Measurements from ENCODE around the gene PNKD. TPM values are rescaled to one million over a fixed set of nuclear protein-coding genes. Genes with fewer than 3 reads are reported as not detected.

The PNKD gene
- total RNA-seq, 4 donors from 2014 or later = 63.9 to 690 (median 70.4) TPM

- Histone ChIP-seq H3K4me1 (peaks cover 0 to 20% (median 11%) of the 10 kb centered on the region in 4 donors), H3K9me3 (no peaks in the 10 kb centered on the region), H3K27me3 (no peaks in the 10 kb centered on the region), H3K36me3 (no peaks in the 10 kb centered on the region), H3K4me3 (no peak overlapping the region), H3K27ac (no peak overlapping the region)
- TF ChIP-seq CTCF (IDR thresholded peaks at IDR 0.05) (no peak), POLR2A (IDR thresholded peaks at IDR 0.05) (no peak)
- no peak for DNase-seq
Observed at GRCh38 chr2:218296847-218297246, 26.5 kb downstream of the PNKD start.

- no peaks in the 10 kb centered on the region for H3K36me3 ChIP-seq
- no peaks in the 10 kb centered on the region for H3K27me3 ChIP-seq
- H3K4me3 ChIP-seq = no peak overlapping the region
- peaks cover 0 to 20% (median 11%) of the 10 kb centered on the region in 4 donors for H3K4me1 ChIP-seq
- no peaks in the 10 kb centered on the region for H3K9me3 ChIP-seq
- peak overlapping the region in 1 of 4 donors; percentile 48 for H3K27ac ChIP-seq
- no peak for DNase-seq
- TF ChIP-seq CTCF (IDR thresholded peaks at IDR 0.05) = no peak
- no peak for TF ChIP-seq POLR2A (IDR thresholded peaks at IDR 0.05)
Observed at GRCh38 chr2:218298314-218298875, 28.1 kb downstream of the PNKD start.

GRCh38 chr2:218300141-218300540 is 29.8 kb downstream of the PNKD start:
- H3K27me3 ChIP-seq = no peaks in the 10 kb centered on the region
- no peak for DNase-seq
- H3K9me3 ChIP-seq = no peaks in the 10 kb centered on the region
- peaks cover 0 to 4% (median 0%) of the 10 kb centered on the region in 4 donors for H3K4me1 ChIP-seq
- no peak overlapping the region for H3K4me3 ChIP-seq
- TF ChIP-seq POLR2A (IDR thresholded peaks at IDR 0.05) = no peak
- TF ChIP-seq CTCF (IDR thresholded peaks at IDR 0.05) = no peak
- no peak overlapping the region for H3K27ac ChIP-seq
- no peaks in the 10 kb centered on the region for H3K36me3 ChIP-seq

GRCh38 chr2:218301176-218301819 is 31.0 kb downstream of the PNKD start:
- H3K27ac ChIP-seq = no peak overlapping the region

GRCh38 chr2:218305383-218305782 is 35.1 kb downstream of the PNKD start:
- Histone ChIP-seq H3K27ac (no peak overlapping the region), H3K4me1 (no peaks in the 10 kb centered on the region), H3K36me3 (no peaks in the 10 kb centered on the region), H3K4me3 (no peak overlapping the region), H3K9me3 (no peaks in the 10 kb centered on the region), H3K27me3 (no peaks in the 10 kb centered on the region)
- TF ChIP-seq CTCF (IDR thresholded peaks at IDR 0.05) = no peak
- TF ChIP-seq POLR2A (IDR thresholded peaks at IDR 0.05) = no peak
- no peak for DNase-seq

More at GRCh38 chr2:218301176-218301819, 31.0 kb downstream of the PNKD start:
- no peaks in the 10 kb centered on the region for H3K36me3 ChIP-seq
- H3K27me3 ChIP-seq = no peaks in the 10 kb centered on the region
- TF ChIP-seq POLR2A (IDR thresholded peaks at IDR 0.05) (no peak), CTCF (IDR thresholded peaks at IDR 0.05) (peak; percentile 98 to 99 (median 98))
- H3K9me3 ChIP-seq = no peaks in the 10 kb centered on the region
- H3K4me1 ChIP-seq = no peaks in the 10 kb centered on the region
- DNase-seq = peak; percentile 78 to 96 (median 88)
- no peak overlapping the region for H3K4me3 ChIP-seq

Data from Peyer's patch (tissue), 4 donors.